Activated B cell treated with CpG ODN at 0.5 μM for 24 hours (primary cell): Measurements from ENCODE around the gene SMIM21. TPM values are rescaled to one million over a fixed set of nuclear protein-coding genes. Genes with fewer than 3 reads are reported as not detected.

Source experiments
- ATAC-seq: fragments of 200-7000 bp; cut with Tn5 transposase; one replicate; pipeline ENCODE4 v1.10.0; 2021; ENCODE audit warnings: low read depth, mild to moderate bottlenecking, moderate library complexity
- CTCF ChIA-PET: fragments of 350-600 bp; sonication (Branson Sonifier 250); formaldehyde crosslinking; loops from one replicate; lab custom pipeline; 2021; ENCODE audit warnings: antibody characterized with exemption; lab: Charles Lee
- POLR2A ChIA-PET: fragments of 350-600 bp; sonication (Branson Sonifier 250); formaldehyde crosslinking; loops from one replicate; lab custom pipeline; 2021; ENCODE audit warnings: antibody characterized with exemption; lab: Charles Lee
- DNase-seq: peaks from one replicate; pipeline ENCODE4 v3.0.0; 2022
- H3K27ac Mint-ChIP-seq: one replicate; pipeline ENCODE4 v1.8.0; 2020; ENCODE audit warnings: mixed read lengths
- H3K27me3 Mint-ChIP-seq: one replicate; pipeline ENCODE4 v1.8.0; 2021; ENCODE audit warnings: mixed read lengths
- H3K36me3 Mint-ChIP-seq: one replicate; pipeline ENCODE4 v1.8.0; 2021; ENCODE audit warnings: low read depth, mixed read lengths
- H3K4me1 Mint-ChIP-seq: one replicate; pipeline ENCODE4 v1.8.0; 2021; ENCODE audit warnings: mixed read lengths
- H3K4me3 Mint-ChIP-seq: one replicate; pipeline ENCODE4 v1.8.0; 2020; ENCODE audit warnings: mild to moderate bottlenecking, mixed read lengths
- H3K9me3 Mint-ChIP-seq: one replicate; pipeline ENCODE4 v1.8.0; 2020; ENCODE audit warnings: mixed read lengths
- CTCF ChIP-seq: fragments of 200-600 bp; IDR thresholded peaks from one replicate; pipeline ENCODE4 v1.8.0; 2022; ENCODE audit warnings: antibody characterized with exemption, mild to moderate bottlenecking
- intact Hi-C: fragments of 100-400 bp; cut with micrococcal nuclease; formaldehyde crosslinking; loops from one replicate; pipeline ENCODE4 v1.15.1; 2024
- total RNA-seq: library from RNA; stranded (reverse); gene quantifications from 2 replicates; pipeline ENCODE4 v1.2.3, GENCODE V29; 2022

The SMIM21 gene
- total RNA-seq, 1 donor from 2014 or later, result not detected

- Mint-ChIP-seq H3K9me3 (peaks cover 15% of the 10 kb centered on the region), H3K27me3 (peaks cover 12% of the 10 kb centered on the region), H3K4me3 (no peak overlapping the region), H3K27ac (no peak overlapping the region), H3K36me3 (no peaks in the 10 kb centered on the region), H3K4me1 (no peaks in the 10 kb centered on the region)
- ATAC-seq, result no peak
- CTCF ChIA-PET, result no interaction called here
- no peak for TF ChIP-seq CTCF
- intact Hi-C loops, result no loop called here
- no peak for DNase-seq
- POLR2A ChIA-PET, result no interaction called here
Measured at GRCh38 chr18:75462178-75462832, 34.8 kb upstream of the SMIM21 start.

GRCh38 chr18:75456199-75456631, 28.7 kb upstream of the SMIM21 start:
- DNase-seq (no peak), ATAC-seq (no peak)
- Mint-ChIP-seq H3K4me3 (no peak overlapping the region), H3K27ac (no peak overlapping the region), H3K36me3 (no peaks in the 10 kb centered on the region), H3K9me3 (peaks cover 15% of the 10 kb centered on the region), H3K27me3 (peaks cover 31% of the 10 kb centered on the region), H3K4me1 (no peaks in the 10 kb centered on the region)
- ChIA-PET CTCF (no interaction called here), POLR2A (no interaction called here)
- intact Hi-C loops, result no loop called here
- TF ChIP-seq CTCF, result no peak

- Mint-ChIP-seq H3K36me3 (no peaks in the 10 kb centered on the region), H3K9me3 (peaks cover 15% of the 10 kb centered on the region), H3K4me1 (no peaks in the 10 kb centered on the region), H3K27me3 (peaks cover 34% of the 10 kb centered on the region), H3K4me3 (no peak overlapping the region), H3K27ac (no peak overlapping the region)
- ATAC-seq, result no peak
- ChIA-PET CTCF (no interaction called here), POLR2A (no interaction called here)
- intact Hi-C loops, result no loop called here
- TF ChIP-seq CTCF, result no peak
- DNase-seq, result no peak
Measured at GRCh38 chr18:75455249-75456198, 28.0 kb upstream of the SMIM21 start.

GRCh38 chr18:75454022-75454795, 26.7 kb upstream of the SMIM21 start:
- ATAC-seq, result no peak
- H3K27ac Mint-ChIP-seq, result no peak overlapping the region
- no peak overlapping the region for H3K4me3 Mint-ChIP-seq
- ChIA-PET CTCF (no interaction called here), POLR2A (no interaction called here)
- peaks cover 35% of the 10 kb centered on the region for H3K27me3 Mint-ChIP-seq
- H3K9me3 Mint-ChIP-seq, result peaks cover 12% of the 10 kb centered on the region
- H3K36me3 Mint-ChIP-seq, result no peaks in the 10 kb centered on the region
- no peak for DNase-seq
- intact Hi-C loops, result no loop called here
- TF ChIP-seq CTCF, result no peak
- no peaks in the 10 kb centered on the region for H3K4me1 Mint-ChIP-seq
